NOMO-1 treated with dmso at 0.1 percent for 144 hours (cell line): ENCODE results near the gene PSMD3.
"Not testable (repeated sequence)": the region's sequence is repeated elsewhere in the genome, so short reads cannot be mapped to it uniquely, and the experiment has no call there.

Source experiments
- DNase-seq: peaks from one replicate; lab custom pipeline; 2025; ENCODE audit not compliant: unreplicated experiment; lab: John Stamatoyannopoulos, UW

Gene PSMD3

GRCh38 chr17:39980351-39981206 lies at the start of gene PSMD3:
PSMD3 (plus strand) TSS chr17:39980807; CDS start chr17:39980971, 164 bp downstream.
- DNase-seq, result peak; percentile 98

- no peak for DNase-seq
Observed at GRCh38 chr17:39933912-39934311, 46.7 kb upstream of the PSMD3 start.

- no peak for DNase-seq
Observed at GRCh38 chr17:39934324-39934723, 46.3 kb upstream of the PSMD3 start.

- DNase-seq, result no peak
Observed at GRCh38 chr17:39935909-39936308, 44.7 kb upstream of the PSMD3 start.

GRCh38 chr17:39937447-39937846 lies 43.2 kb upstream of the PSMD3 start:
- DNase-seq, result no peak

GRCh38 chr17:39938140-39938869 lies 42.3 kb upstream of the PSMD3 start:
- no peak for DNase-seq

- no peak for DNase-seq
Observed at GRCh38 chr17:39939106-39939505, 41.5 kb upstream of the PSMD3 start.

- peak; percentile 22 for DNase-seq
Observed at GRCh38 chr17:39939588-39940419, 40.8 kb upstream of the PSMD3 start.

GRCh38 chr17:39943702-39944392 lies 36.8 kb upstream of the PSMD3 start:
- DNase-seq, result no peak

- no peak for DNase-seq
Observed at GRCh38 chr17:39944393-39944711, 36.3 kb upstream of the PSMD3 start.

GRCh38 chr17:39946551-39947330 lies 33.9 kb upstream of the PSMD3 start:
- no peak for DNase-seq

- not testable (repeated sequence) for DNase-seq
Observed at GRCh38 chr17:39948489-39948828, 32.1 kb upstream of the PSMD3 start.

GRCh38 chr17:39949028-39949427 lies 31.6 kb upstream of the PSMD3 start:
- DNase-seq, result no peak

GRCh38 chr17:39950871-39951348 lies 29.7 kb upstream of the PSMD3 start:
- no peak for DNase-seq

- no peak for DNase-seq
Observed at GRCh38 chr17:39951924-39952679, 28.5 kb upstream of the PSMD3 start.

- peak; percentile 91 for DNase-seq
Observed at GRCh38 chr17:39952680-39953470, 27.7 kb upstream of the PSMD3 start.

- DNase-seq, result no peak
Observed at GRCh38 chr17:39953471-39953888, 27.1 kb upstream of the PSMD3 start.

GRCh38 chr17:39954876-39955275 lies 25.7 kb upstream of the PSMD3 start:
- DNase-seq, result no peak
